RWPE2 (cell line): ENCODE results near the gene ESR1.

ENCODE experiments used
- ATAC-seq: fragments of 200-7000 bp; cut with Tn5 transposase; 3 replicates; pipeline ENCODE4 v1.9.1; 2021; ENCODE audit warnings: low read depth
- DNase-seq: peaks from one replicate; pipeline ENCODE4 v3.0.0-alpha.2; 2020; ENCODE audit warnings: low spot score
- H3K27ac ChIP-seq: fragments of 450-650 bp; 2 replicates; pipeline ENCODE4 v1.5.1; 2017; ENCODE audit warnings: mild to moderate bottlenecking; ENCODE audit not compliant: poor library complexity, severe bottlenecking
- H3K27me3 ChIP-seq: fragments of 250-450 bp; sonication (Bioruptor Pico); 2 replicates; pipeline ENCODE4 v1.5.1; 2021; ENCODE audit warnings: mild to moderate bottlenecking, moderate library complexity; ENCODE audit not compliant: insufficient read depth, poor library complexity, severe bottlenecking
- H3K36me3 ChIP-seq: fragments of 250-450 bp; sonication (Bioruptor Pico); 2 replicates; pipeline ENCODE4 v1.5.1; 2020; ENCODE audit warnings: low read depth, mild to moderate bottlenecking, moderate library complexity
- H3K4me1 ChIP-seq: fragments of 250-450 bp; sonication (Bioruptor Pico); 2 replicates; pipeline ENCODE4 v1.5.1; 2021; ENCODE audit warnings: mild to moderate bottlenecking, moderate library complexity; ENCODE audit not compliant: insufficient read depth, poor library complexity, severe bottlenecking
- H3K4me3 ChIP-seq: fragments of 250-450 bp; sonication (Bioruptor Pico); 2 replicates; pipeline ENCODE4 v1.5.1; 2021; ENCODE audit warnings: mild to moderate bottlenecking, moderate library complexity; ENCODE audit not compliant: severe bottlenecking
- H3K9me3 ChIP-seq: fragments of 250-450 bp; sonication (Bioruptor Pico); 2 replicates; pipeline ENCODE4 v1.5.1; 2021; ENCODE audit warnings: mild to moderate bottlenecking, moderate library complexity; ENCODE audit not compliant: severe bottlenecking
- CTCF ChIP-seq: fragments of 450-650 bp; IDR thresholded peaks from one replicate; pipeline ENCODE4 v1.5.1; 2017; ENCODE audit warnings: mild to moderate bottlenecking, moderate library complexity; ENCODE audit not compliant: poor library complexity, severe bottlenecking

ESR1 gene

GRCh38 chr6:151763938-151764680 lies 43.4 kb upstream of the ESR1 start:
- ATAC-seq, result peak; percentile 92
- no peaks in the 10 kb centered on the region for H3K9me3 ChIP-seq
- H3K4me3 ChIP-seq, result peak overlapping the region; percentile 18
- H3K27me3 ChIP-seq, result no peaks in the 10 kb centered on the region
- DNase-seq, result peak; percentile 96
- peak; percentile 73 for TF ChIP-seq CTCF
- peak overlapping the region; percentile 52 for H3K27ac ChIP-seq
- H3K36me3 ChIP-seq, result no peaks in the 10 kb centered on the region; the same call in 1 of the 2 replicates
- H3K4me1 ChIP-seq, result peaks cover 17% of the 10 kb centered on the region

GRCh38 chr6:151765444-151765886 lies 42.0 kb upstream of the ESR1 start:
- Histone ChIP-seq H3K27me3 (no peaks in the 10 kb centered on the region), H3K27ac (peak overlapping the region; percentile 52), H3K36me3 (no peaks in the 10 kb centered on the region; the same call in 1 of the 2 replicates), H3K9me3 (no peaks in the 10 kb centered on the region), H3K4me1 (peaks cover 17% of the 10 kb centered on the region), H3K4me3 (no peak overlapping the region)
- TF ChIP-seq CTCF, result peak; percentile 86
- peak; percentile 35 for ATAC-seq
- DNase-seq, result no peak

GRCh38 chr6:151772446-151772845 lies 35.0 kb upstream of the ESR1 start:
- H3K4me1 ChIP-seq, result no peaks in the 10 kb centered on the region
- H3K36me3 ChIP-seq, result no peaks in the 10 kb centered on the region
- no peak overlapping the region for H3K4me3 ChIP-seq
- ATAC-seq, result no peak
- H3K27me3 ChIP-seq, result no peaks in the 10 kb centered on the region
- DNase-seq, result no peak
- TF ChIP-seq CTCF, result no peak
- H3K27ac ChIP-seq, result no peak overlapping the region
- H3K9me3 ChIP-seq, result peaks cover 3% of the 10 kb centered on the region

GRCh38 chr6:151773382-151773781 lies 34.1 kb upstream of the ESR1 start:
- H3K27me3 ChIP-seq, result no peaks in the 10 kb centered on the region
- ATAC-seq (no peak), DNase-seq (no peak)
- H3K4me3 ChIP-seq, result no peak overlapping the region
- peaks cover 3% of the 10 kb centered on the region for H3K9me3 ChIP-seq
- no peaks in the 10 kb centered on the region for H3K36me3 ChIP-seq
- no peaks in the 10 kb centered on the region for H3K4me1 ChIP-seq
- TF ChIP-seq CTCF, result no peak
- H3K27ac ChIP-seq, result no peak overlapping the region

GRCh38 chr6:151782560-151782959 lies 24.9 kb upstream of the ESR1 start:
- Histone ChIP-seq H3K36me3 (no peaks in the 10 kb centered on the region), H3K4me3 (no peak overlapping the region), H3K27me3 (no peaks in the 10 kb centered on the region), H3K27ac (no peak overlapping the region), H3K4me1 (peaks cover 9% of the 10 kb centered on the region), H3K9me3 (no peaks in the 10 kb centered on the region)
- DNase-seq, result no peak
- no peak for TF ChIP-seq CTCF
- no peak for ATAC-seq
